ENCODE data around the gene METTL8.

METTL8 gene

DNA sequence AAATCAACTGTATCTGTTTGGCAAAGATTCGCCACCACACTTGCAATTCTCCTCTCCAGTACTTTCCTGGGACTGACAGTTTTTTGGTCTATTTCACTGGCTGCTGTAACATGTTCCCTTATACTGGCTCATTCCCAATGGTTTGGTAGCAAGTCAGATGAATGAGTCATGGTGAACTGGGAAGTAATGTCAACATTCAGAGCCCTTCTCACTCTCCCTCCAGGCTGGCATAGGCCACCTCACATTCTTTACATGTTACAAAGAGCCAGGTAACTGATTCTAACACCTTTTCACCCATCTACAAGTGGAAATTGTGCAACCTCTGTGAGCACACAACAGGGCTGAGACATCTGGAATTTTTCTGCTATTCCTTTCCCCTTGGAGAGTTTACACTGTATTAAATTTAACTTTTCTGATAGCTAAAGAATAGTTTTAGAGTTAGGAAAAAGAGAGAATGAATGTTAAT lies 161.8 kb downstream of the METTL8 start:
- no peak for DNase-seq (ENCODE audit: insufficient read length, low spot score)

GRCh38 chr2:171271386-171271785 lies 162.4 kb downstream of the METTL8 start:
- TF ChIP-seq CTCF (IDR thresholded peaks at IDR 0.05; ENCODE audit: insufficient read depth, missing control alignments), result no peak
- FAIRE-seq (no peak), DNase-seq (ENCODE audit: insufficient read length, low spot score) (no peak)

More for the DNA sequence above, 161.8 kb downstream of the METTL8 start:
- FAIRE-seq, result no peak
- TF ChIP-seq CTCF (IDR thresholded peaks at IDR 0.05; ENCODE audit: insufficient read depth, missing control alignments), result no peak

DNA sequence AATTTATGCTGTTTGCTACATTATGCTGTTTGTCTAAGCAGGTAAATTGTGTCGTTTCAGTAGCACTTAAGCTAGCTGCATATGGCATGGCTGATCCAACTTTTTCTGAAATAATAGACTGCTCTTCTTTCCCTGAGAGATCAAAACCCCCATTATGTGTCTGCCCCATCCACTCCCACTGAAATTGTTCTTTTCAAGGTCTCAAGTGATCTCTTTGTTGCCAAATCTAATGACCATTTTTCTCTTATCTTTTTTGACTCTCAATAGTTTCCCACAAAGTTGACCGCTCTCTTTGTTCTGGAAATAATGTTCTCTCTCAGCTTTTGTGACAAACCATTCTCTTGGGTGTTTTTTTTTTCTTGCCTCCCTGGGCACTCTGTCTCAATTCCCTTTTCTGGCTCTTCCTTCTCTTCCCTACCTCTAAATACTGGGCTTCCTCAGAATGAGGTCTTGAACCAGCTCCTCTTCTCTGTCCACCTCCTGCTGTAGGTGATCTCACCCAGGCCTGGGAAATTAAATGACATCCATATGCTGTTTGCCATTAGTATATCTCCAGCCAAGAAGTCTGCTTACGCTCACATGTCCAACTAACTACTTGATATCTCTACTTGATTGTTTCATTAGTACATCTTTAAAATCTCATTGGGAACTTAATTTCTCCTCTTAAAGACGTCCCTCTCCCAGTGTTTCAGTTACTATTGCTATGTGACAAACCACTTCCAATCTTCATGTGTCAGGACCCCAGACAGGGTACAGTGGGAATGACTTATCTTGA lies 165.7 kb downstream of the METTL8 start:
- DNase-seq (ENCODE audit: insufficient read length, low spot score) (no peak), FAIRE-seq (no peak)
- no peak for TF ChIP-seq CTCF (IDR thresholded peaks at IDR 0.05; ENCODE audit: insufficient read depth, missing control alignments)
